ENCODE data around the gene PLCH1. TPM values are rescaled to one million over a fixed set of nuclear protein-coding genes. Genes with fewer than 3 reads are reported as not detected.

PLCH1 gene
- total RNA-seq, 1 experiment from 2014 or later = 3.1 TPM

DNA sequence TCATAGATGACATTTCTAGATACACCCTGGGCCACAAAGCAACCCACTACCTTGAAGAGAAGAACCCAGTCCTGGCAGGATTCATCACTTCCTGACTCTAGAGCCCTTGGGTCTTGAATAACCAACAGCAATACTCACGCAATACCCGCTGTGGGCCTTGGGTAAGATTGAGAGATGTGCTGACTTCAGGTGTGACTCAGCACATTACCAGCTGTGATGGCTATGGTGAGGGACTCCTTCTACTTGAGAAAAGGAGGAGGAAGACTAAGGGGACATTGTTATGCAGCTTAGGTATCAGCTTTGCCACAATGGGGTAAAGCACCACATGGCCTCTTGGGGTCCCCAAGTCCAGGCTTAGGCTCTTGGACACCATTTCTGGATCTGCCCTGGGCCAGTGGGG lies 46.3 kb upstream of the PLCH1 start:
- intact Hi-C loops (cut with micrococcal nuclease; ENCODE audit: unreplicated experiment) = no loop called here
- no peak overlapping the region for H3K4me3 ChIP-seq (ENCODE audit: low read depth, low read length, poor library complexity, severe bottlenecking)
- TF ChIP-seq, protein P1, sequence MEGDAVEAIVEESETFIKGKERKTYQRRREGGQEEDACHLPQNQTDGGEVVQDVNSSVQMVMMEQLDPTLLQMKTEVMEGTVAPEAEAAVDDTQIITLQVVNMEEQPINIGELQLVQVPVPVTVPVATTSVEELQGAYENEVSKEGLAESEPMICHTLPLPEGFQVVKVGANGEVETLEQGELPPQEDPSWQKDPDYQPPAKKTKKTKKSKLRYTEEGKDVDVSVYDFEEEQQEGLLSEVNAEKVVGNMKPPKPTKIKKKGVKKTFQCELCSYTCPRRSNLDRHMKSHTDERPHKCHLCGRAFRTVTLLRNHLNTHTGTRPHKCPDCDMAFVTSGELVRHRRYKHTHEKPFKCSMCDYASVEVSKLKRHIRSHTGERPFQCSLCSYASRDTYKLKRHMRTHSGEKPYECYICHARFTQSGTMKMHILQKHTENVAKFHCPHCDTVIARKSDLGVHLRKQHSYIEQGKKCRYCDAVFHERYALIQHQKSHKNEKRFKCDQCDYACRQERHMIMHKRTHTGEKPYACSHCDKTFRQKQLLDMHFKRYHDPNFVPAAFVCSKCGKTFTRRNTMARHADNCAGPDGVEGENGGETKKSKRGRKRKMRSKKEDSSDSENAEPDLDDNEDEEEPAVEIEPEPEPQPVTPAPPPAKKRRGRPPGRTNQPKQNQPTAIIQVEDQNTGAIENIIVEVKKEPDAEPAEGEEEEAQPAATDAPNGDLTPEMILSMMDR (conservative IDR thresholded peaks at IDR 0.05; ENCODE audit: low read depth, low read length) = no peak
- TF ChIP-seq EZH2 (IDR thresholded peaks at IDR 0.05; ENCODE audit: borderline replicate concordance, low read depth, low read length, poor library complexity, severe bottlenecking) = no peak
- H3K27ac ChIP-seq (ENCODE audit: low read depth, low read length, poor library complexity, severe bottlenecking) = no peak overlapping the region
- H3K27me3 ChIP-seq (replicated peaks; ENCODE audit: insufficient read depth, low read depth, low read length, poor library complexity) = no peaks in the 10 kb centered on the region
- CTCF ChIA-PET = no interaction called here
- BruUV-seq (replicated peaks) = no TSS peak
- peak; percentile 10 for DNase-seq (ENCODE audit: low spot score)
- POLR2A ChIA-PET (ENCODE audit: low non-redundant PET) = no interaction called here
- H3K36me3 ChIP-seq (ENCODE audit: insufficient read depth, low read length, poor library complexity, severe bottlenecking) = peaks cover 4% of the 10 kb centered on the region
- no peaks in the 10 kb centered on the region for H3K4me1 ChIP-seq (ENCODE audit: insufficient read depth, low read length, poor library complexity, severe bottlenecking)
- H3K9me3 ChIP-seq (ENCODE audit: low read depth, low read length, poor library complexity, severe bottlenecking) = no peaks in the 10 kb centered on the region

DNA sequence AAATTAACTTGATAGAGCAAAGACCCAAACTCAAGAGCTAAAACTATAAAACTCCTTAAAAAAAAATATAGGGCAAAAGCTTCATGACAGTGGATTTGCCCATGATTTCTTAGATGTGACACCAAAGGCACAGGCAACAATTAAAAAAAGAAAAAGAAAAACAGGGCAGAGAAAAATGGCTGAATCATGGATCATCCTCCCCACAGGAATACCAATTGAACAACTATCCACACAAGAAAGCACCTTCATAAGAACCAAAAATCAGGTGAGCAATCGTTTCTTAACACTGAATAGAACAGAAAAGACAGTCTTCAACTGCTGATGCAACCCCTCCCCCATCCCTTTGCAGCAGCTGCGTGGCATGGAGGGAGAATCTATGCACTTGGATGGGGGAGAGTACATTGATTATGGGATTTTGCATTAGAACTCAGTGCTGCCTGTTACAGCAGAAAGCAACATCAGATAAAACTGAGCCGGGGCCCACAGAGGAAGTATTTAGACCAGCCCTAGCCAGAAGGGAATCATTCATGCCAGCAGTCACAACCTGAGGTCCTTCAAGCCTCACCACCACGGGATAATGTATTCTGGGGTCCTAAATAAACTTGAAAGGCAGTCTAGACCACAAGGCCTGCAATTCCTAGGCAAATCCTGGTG lies 45.5 kb upstream of the PLCH1 start:
- Histone ChIP-seq H3K4me3 (ENCODE audit: low read depth, low read length, poor library complexity, severe bottlenecking) (no peak overlapping the region), H3K27ac (ENCODE audit: low read depth, low read length, poor library complexity, severe bottlenecking) (no peak overlapping the region), H3K27me3 (replicated peaks; ENCODE audit: insufficient read depth, low read depth, low read length, poor library complexity) (no peaks in the 10 kb centered on the region), H3K9me3 (ENCODE audit: low read depth, low read length, poor library complexity, severe bottlenecking) (no peaks in the 10 kb centered on the region), H3K4me1 (ENCODE audit: insufficient read depth, low read length, poor library complexity, severe bottlenecking) (no peaks in the 10 kb centered on the region), H3K36me3 (ENCODE audit: insufficient read depth, low read length, poor library complexity, severe bottlenecking) (peaks cover 4% of the 10 kb centered on the region)
- CTCF ChIA-PET = no interaction called here
- TF ChIP-seq EZH2 (IDR thresholded peaks at IDR 0.05; ENCODE audit: borderline replicate concordance, low read depth, low read length, poor library complexity, severe bottlenecking) = no peak
- TF ChIP-seq, protein P1 (conservative IDR thresholded peaks at IDR 0.05; ENCODE audit: low read depth, low read length) = no peak
- no TSS peak for BruUV-seq (replicated peaks)
- POLR2A ChIA-PET (ENCODE audit: low non-redundant PET) = no interaction called here
- DNase-seq (ENCODE audit: low spot score) = no peak
- intact Hi-C loops (cut with micrococcal nuclease; ENCODE audit: unreplicated experiment) = no loop called here

DNA sequence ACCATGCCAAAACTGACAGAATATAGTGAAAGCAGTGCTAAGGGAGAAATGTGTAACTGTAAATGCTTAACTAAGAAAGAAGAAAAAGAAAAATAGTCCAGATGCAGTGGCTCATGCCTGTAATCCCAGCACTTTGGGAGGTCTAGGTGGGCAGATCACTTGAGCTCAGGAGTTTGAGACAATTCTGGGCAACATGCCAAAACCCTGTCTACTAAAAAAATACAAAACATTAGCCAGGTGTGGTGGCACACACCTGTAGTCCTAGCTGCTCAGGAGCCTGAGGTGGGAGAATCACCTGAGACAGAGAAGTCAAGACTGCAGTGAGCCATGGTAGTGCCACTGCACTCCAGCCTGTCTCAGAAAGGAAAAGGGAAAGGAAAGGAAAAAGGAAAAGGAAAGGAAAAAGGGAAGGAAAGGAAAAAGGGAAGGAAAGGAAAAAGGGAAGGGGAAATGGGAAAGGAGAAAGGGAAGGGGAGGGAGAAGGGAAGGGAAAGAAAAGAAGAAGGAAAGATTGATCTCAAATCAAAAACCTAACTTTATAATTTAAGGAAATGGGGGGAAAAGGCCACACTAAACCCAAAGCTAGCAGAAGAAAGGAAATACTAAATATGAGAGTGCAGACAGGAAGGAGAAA lies 40.9 kb upstream of the PLCH1 start:
- BruUV-seq (replicated peaks) = no TSS peak
- intact Hi-C loops (cut with micrococcal nuclease; ENCODE audit: unreplicated experiment) = no loop called here
- ChIA-PET POLR2A (ENCODE audit: low non-redundant PET) (no interaction called here), CTCF (no interaction called here)
- Histone ChIP-seq H3K9me3 (ENCODE audit: low read depth, low read length, poor library complexity, severe bottlenecking) (peaks cover 13% of the 10 kb centered on the region), H3K4me3 (ENCODE audit: low read depth, low read length, poor library complexity, severe bottlenecking) (no peak overlapping the region), H3K27me3 (replicated peaks; ENCODE audit: insufficient read depth, low read depth, low read length, poor library complexity) (no peaks in the 10 kb centered on the region), H3K27ac (ENCODE audit: low read depth, low read length, poor library complexity, severe bottlenecking) (no peak overlapping the region), H3K4me1 (ENCODE audit: insufficient read depth, low read length, poor library complexity, severe bottlenecking) (no peaks in the 10 kb centered on the region), H3K36me3 (ENCODE audit: insufficient read depth, low read length, poor library complexity, severe bottlenecking) (peaks cover under 1% of the 10 kb centered on the region)
- DNase-seq (ENCODE audit: low spot score) = no peak
- TF ChIP-seq, protein P1 (conservative IDR thresholded peaks at IDR 0.05; ENCODE audit: low read depth, low read length) = no peak
- TF ChIP-seq EZH2 (IDR thresholded peaks at IDR 0.05; ENCODE audit: borderline replicate concordance, low read depth, low read length, poor library complexity, severe bottlenecking) = no peak

Measured in A673 (cell line).